B cell (primary cell): Measurements from ENCODE around the gene SPDYE3.
"Not testable (repeated sequence)": the region's sequence is repeated elsewhere in the genome, so short reads cannot be mapped to it uniquely, and the experiment has no call there.

ENCODE experiments used
- CTCF ChIP-seq: fragments of 200-600 bp; IDR thresholded peaks from one replicate; pipeline ENCODE4 v1.8.0; 2022; ENCODE audit warnings: antibody characterized with exemption, mild to moderate bottlenecking
- EZH2 ChIP-seq: IDR thresholded peaks from 2 replicates; pipeline ENCODE4 v1.6.1; 2012; ENCODE audit warnings: borderline replicate concordance, low read depth, mild to moderate bottlenecking, moderate library complexity, low read length; ENCODE audit not compliant: insufficient read depth, poor library complexity, severe bottlenecking

- TF ChIP-seq EZH2, CTCF: not testable (repeated sequence)
These were observed 20.1 kb upstream of the SPDYE3 start for GRCh38 chr7:100287191-100287969.
